Fibroblast of lung (primary cell): ENCODE data around the gene ING1.

Experiments used
- EZH2 ChIP-seq: IDR thresholded peaks from 2 replicates; pipeline ENCODE4 v1.5.1; 2012; ENCODE audit warnings: low read length, control low read depth, mild to moderate bottlenecking; ENCODE audit errors: missing control alignments
- TF ChIP-seq, protein P1 (sequence below), 2 donors: IDR thresholded peaks in 1 of 2; conservative IDR thresholded peaks in 1 of 2; 1 replicate in 1 of 2; 2 replicates in 1 of 2; pipeline ENCODE4 v1.5.1; 2011 to 2012; ENCODE audit warnings: low read length in 2 of 2, control low read depth in 1 of 2, inconsistent platforms in 1 of 2, low read depth in 1 of 2, mild to moderate bottlenecking in 1 of 2

GRCh38 chr13:110666255-110666533 lies 47.3 kb upstream of the ING1 start:
- TF ChIP-seq EZH2: no peak
- TF ChIP-seq, protein P1, sequence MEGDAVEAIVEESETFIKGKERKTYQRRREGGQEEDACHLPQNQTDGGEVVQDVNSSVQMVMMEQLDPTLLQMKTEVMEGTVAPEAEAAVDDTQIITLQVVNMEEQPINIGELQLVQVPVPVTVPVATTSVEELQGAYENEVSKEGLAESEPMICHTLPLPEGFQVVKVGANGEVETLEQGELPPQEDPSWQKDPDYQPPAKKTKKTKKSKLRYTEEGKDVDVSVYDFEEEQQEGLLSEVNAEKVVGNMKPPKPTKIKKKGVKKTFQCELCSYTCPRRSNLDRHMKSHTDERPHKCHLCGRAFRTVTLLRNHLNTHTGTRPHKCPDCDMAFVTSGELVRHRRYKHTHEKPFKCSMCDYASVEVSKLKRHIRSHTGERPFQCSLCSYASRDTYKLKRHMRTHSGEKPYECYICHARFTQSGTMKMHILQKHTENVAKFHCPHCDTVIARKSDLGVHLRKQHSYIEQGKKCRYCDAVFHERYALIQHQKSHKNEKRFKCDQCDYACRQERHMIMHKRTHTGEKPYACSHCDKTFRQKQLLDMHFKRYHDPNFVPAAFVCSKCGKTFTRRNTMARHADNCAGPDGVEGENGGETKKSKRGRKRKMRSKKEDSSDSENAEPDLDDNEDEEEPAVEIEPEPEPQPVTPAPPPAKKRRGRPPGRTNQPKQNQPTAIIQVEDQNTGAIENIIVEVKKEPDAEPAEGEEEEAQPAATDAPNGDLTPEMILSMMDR (conservative IDR thresholded peaks at IDR 0.05 in 1 of 2, IDR thresholded peaks at IDR 0.05 in 1 of 2; ENCODE audit: low read depth in 1 of 2, low read length in 2 of 2): no peak
